Heart right ventricle (tissue), 16 donors: ENCODE data around the gene SLC25A1. TPM values are rescaled to one million over a fixed set of nuclear protein-coding genes. Genes with fewer than 3 reads are reported as not detected.

ENCODE experiments used
- ATAC-seq, 8 donors: fragments of 200-7000 bp; cut with Tn5 transposase; one replicate each; pipeline ENCODE4 v1.9.1; 2020; ENCODE audit warnings: mild to moderate bottlenecking in 8 of 8, moderate library complexity in 8 of 8, moderate number of reproducible peaks in 1 of 8
- DNase-seq, 2 donors: peaks; one replicate each; pipeline ENCODE4 v3.0.0-alpha.2; 2020
- H3K27ac ChIP-seq, 10 donors: fragments of 200-600 bp; sonication (generic) in 2 of 10; one replicate each; pipeline versions ENCODE4 v1.5.0 to v1.8.0; 2020 to 2022; ENCODE audit warnings: mild to moderate bottlenecking in 3 of 10
- H3K27me3 ChIP-seq, 7 donors: fragments of 200-600 bp; one replicate each; pipeline ENCODE4 v1.8.0; 2021 to 2022; ENCODE audit warnings: mild to moderate bottlenecking in 2 of 7
- H3K36me3 ChIP-seq, 9 donors: fragments of 200-600 bp; sonication (generic) in 1 of 9; one replicate each; pipeline versions ENCODE4 v1.5.0 to v1.8.0; 2020 to 2022; ENCODE audit warnings: mild to moderate bottlenecking in 2 of 9
- H3K4me1 ChIP-seq, 9 donors: fragments of 200-600 bp; sonication (generic) in 1 of 9; one replicate each; pipeline versions ENCODE4 v1.5.0 to v1.8.0; 2020 to 2022; ENCODE audit warnings: mild to moderate bottlenecking in 4 of 9
- H3K4me3 ChIP-seq, 10 donors: fragments of 200-600 bp; sonication (generic) in 2 of 10; one replicate each; pipeline versions ENCODE4 v1.5.0 to v1.8.0; 2020 to 2022; ENCODE audit warnings: mild to moderate bottlenecking in 7 of 10, moderate library complexity in 2 of 10
- H3K9me3 ChIP-seq, 11 donors: fragments of 200-600 bp in 10 of 11; sonication (generic) in 2 of 11; one replicate each; pipeline versions ENCODE4 v1.5.0 to v1.8.0; 2013 to 2022; ENCODE audit warnings: mild to moderate bottlenecking in 2 of 11, control low read depth in 1 of 11, moderate library complexity in 1 of 11
- CTCF ChIP-seq, 9 donors: fragments of 200-600 bp; sonication (generic) in 2 of 9; IDR thresholded peaks; one replicate each; pipeline versions ENCODE4 v1.5.0 to v1.8.0; 2021 to 2022; ENCODE audit warnings: antibody characterized with exemption in 9 of 9, mild to moderate bottlenecking in 5 of 9, moderate library complexity in 1 of 9
- WGBS, 2 donors: extraction: QIAGEN DNeasy Blood & Tissue Kit; methylation state at CpG; one replicate each; pipeline ENCODE4 v1.1.7; 2013; ENCODE audit warnings: inconsistent platforms in 1 of 2; 5-methylcytosine and 5-hydroxymethylcytosine counted together
- intact Hi-C, 10 donors: fragments of 100-400 bp; cut with DNase I; formaldehyde crosslinking; loops; one replicate each; pipeline versions ENCODE4 v1.11.1 to v1.14.2; 2022
- polyA plus RNA-seq, 2 donors: library from polyadenylated mRNA; stranded (reverse); fragments of 200-250 nt; gene quantifications; one replicate each; pipeline ENCODE4 v1.2.3, GENCODE V29; 2013
- total RNA-seq, 10 donors: library from RNA; stranded (reverse); fragmentation: NEBNext Ultra II Directional in 3 of 10; extraction: Animal tissue kit (Norgen Biotek cat#: 25700) in 3 of 10; gene quantifications; one replicate each; pipeline versions ENCODE4 v1.2.1 to v1.2.4, GENCODE V29; 2021 to 2023
- donor health status: Arrhythmogenic right ventricular cardiomyopathy.
- donor health status: ischemic (EF 13 %, LVEDD 7.1; RV severe dilation, severe dysfunction).
- donor health status: healthy with polysubstance abuse.
- donor health status: DM: no; HTN: yes; CAD: no.
- donor health status: DM: no; HTN: no; CAD: no.
- donor health status: ischemic (EF 25% LVEDD 6.9; RV normal size, moderate dysfunction).
- donor health status: ischemic (EF 25% LVEDD 5.7; RV mildly dilated, moderate dysfunction).
- donor health status: healthy.
- donor health status: DM: yes; HTN: yes; CAD: no.
- donor health status: Ischemic cardiomyopathy.
- donor health status: ischemic (EF 35%, LVEDD 5.7; RV mildly dilated, moderate dysfunction).
- donor health status: nonischemic (EF 11% LVEDD 7.7; RV severe dilation, severe dysfunction).
- donor health status: DM: yes; HTN: yes; CAD: no.
- donor health status: PGD.
- donor health status: ischemic (EF 29% LVEDD 5.4; RV normal size, mild dysfunction).
- donor health status: nonischemic (EF 23%, LVEDD 6.1; RV moderate dilation, normal function).

Gene SLC25A1
- total and polyA plus RNA-seq, 12 donors = 14.8 to 31.9 (median 20.5) TPM

- no peaks in the 10 kb centered on the region for H3K36me3 ChIP-seq
- H3K4me1 ChIP-seq = peaks cover 0 to 13% (median 8%) of the 10 kb centered on the region in 9 donors
- ATAC-seq (no peak), DNase-seq (no peak)
- H3K9me3 ChIP-seq = no peaks in the 10 kb centered on the region
- H3K27ac ChIP-seq = no peak overlapping the region
- intact Hi-C loops = loop anchor here in 5 of 10 donors (5.0 to 10.0 kb wide), 4 partner anchors 326 to 486 kb away; partner anchors contain the start of genes CDC45 (in 1 of the 5) and UFD1 (in 1 of the 5)
- no peak for TF ChIP-seq CTCF (IDR thresholded peaks at IDR 0.05)
- H3K4me3 ChIP-seq = peak overlapping the region in 9 of 10 donors; percentile 7 to 44 (median 22)
- peaks cover 37 to 69% (median 59%) of the 10 kb centered on the region in 7 donors for H3K27me3 ChIP-seq
- 1% methylated on average over 92 of the region's 92 CpGs for WGBS, 2 donors
These were observed 29.3 kb downstream of the SLC25A1 start for GRCh38 chr22:19149047-19149883.

GRCh38 chr22:19148417-19149046 is 30.0 kb downstream of the SLC25A1 start:
- TF ChIP-seq CTCF (IDR thresholded peaks at IDR 0.05) = no peak
- ATAC-seq (no peak), DNase-seq (no peak)
- intact Hi-C loops = loop anchor here in 5 of 10 donors (5.0 to 10.0 kb wide), 4 partner anchors 326 to 486 kb away; partner anchors contain the start of genes CDC45 (in 1 of the 5) and UFD1 (in 1 of the 5)
- no peak overlapping the region for H3K27ac ChIP-seq
- H3K4me1 ChIP-seq = peaks cover 5 to 18% (median 13%) of the 10 kb centered on the region in 9 donors
- H3K36me3 ChIP-seq = no peaks in the 10 kb centered on the region
- peak overlapping the region in 1 of 10 donors; percentile 13 for H3K4me3 ChIP-seq
- no peaks in the 10 kb centered on the region for H3K9me3 ChIP-seq
- H3K27me3 ChIP-seq = peaks cover 37 to 63% (median 54%) of the 10 kb centered on the region in 7 donors
- WGBS, 2 donors = 30 to 32% methylated on average over 33 of the region's 33 CpGs

- DNase-seq (no peak), ATAC-seq (no peak)
- Histone ChIP-seq H3K9me3 (no peaks in the 10 kb centered on the region), H3K4me1 (peaks cover 5 to 25% (median 18%) of the 10 kb centered on the region in 9 donors), H3K4me3 (no peak overlapping the region), H3K27ac (no peak overlapping the region), H3K27me3 (peaks cover 36 to 52% (median 42%) of the 10 kb centered on the region in 7 donors), H3K36me3 (peaks cover 0 to 7% (median 4%) of the 10 kb centered on the region in 9 donors)
- WGBS, 2 donors = 28 to 35% methylated on average over 9 of the region's 9 CpGs
- intact Hi-C loops = loop anchor here in 5 of 10 donors (5.0 to 10.0 kb wide), 4 partner anchors 328 to 488 kb away; partner anchors contain the start of genes CDC45 (in 1 of the 5) and UFD1 (in 1 of the 5)
- no peak for TF ChIP-seq CTCF (IDR thresholded peaks at IDR 0.05)
These were observed 31.2 kb downstream of the SLC25A1 start for GRCh38 chr22:19147195-19147780.
